Mammary epithelial cell (primary cell): ENCODE results near the gene FIGN.

Experiments
- EZH2 ChIP-seq: IDR thresholded peaks from 2 replicates; pipeline ENCODE4 v1.6.1; 2012; ENCODE audit warnings: low read length, inconsistent platforms, borderline replicate concordance
- TF ChIP-seq, protein P1 (sequence below), 2 donors: IDR thresholded peaks in 1 of 2; conservative IDR thresholded peaks in 1 of 2; 2 replicates each; pipeline ENCODE4 v1.5.1; 2011 to 2012; ENCODE audit warnings: inconsistent platforms in 2 of 2, low read length in 2 of 2, mild to moderate bottlenecking in 2 of 2, control low read depth in 1 of 2, low read depth in 1 of 2; ENCODE audit not compliant: insufficient read depth in 1 of 2; ENCODE audit errors: extremely low read depth in 1 of 2

GRCh38 chr2:163729636-163730273 is 6.1 kb downstream of the FIGN start:
- TF ChIP-seq EZH2, result no peak
- TF ChIP-seq, protein P1, sequence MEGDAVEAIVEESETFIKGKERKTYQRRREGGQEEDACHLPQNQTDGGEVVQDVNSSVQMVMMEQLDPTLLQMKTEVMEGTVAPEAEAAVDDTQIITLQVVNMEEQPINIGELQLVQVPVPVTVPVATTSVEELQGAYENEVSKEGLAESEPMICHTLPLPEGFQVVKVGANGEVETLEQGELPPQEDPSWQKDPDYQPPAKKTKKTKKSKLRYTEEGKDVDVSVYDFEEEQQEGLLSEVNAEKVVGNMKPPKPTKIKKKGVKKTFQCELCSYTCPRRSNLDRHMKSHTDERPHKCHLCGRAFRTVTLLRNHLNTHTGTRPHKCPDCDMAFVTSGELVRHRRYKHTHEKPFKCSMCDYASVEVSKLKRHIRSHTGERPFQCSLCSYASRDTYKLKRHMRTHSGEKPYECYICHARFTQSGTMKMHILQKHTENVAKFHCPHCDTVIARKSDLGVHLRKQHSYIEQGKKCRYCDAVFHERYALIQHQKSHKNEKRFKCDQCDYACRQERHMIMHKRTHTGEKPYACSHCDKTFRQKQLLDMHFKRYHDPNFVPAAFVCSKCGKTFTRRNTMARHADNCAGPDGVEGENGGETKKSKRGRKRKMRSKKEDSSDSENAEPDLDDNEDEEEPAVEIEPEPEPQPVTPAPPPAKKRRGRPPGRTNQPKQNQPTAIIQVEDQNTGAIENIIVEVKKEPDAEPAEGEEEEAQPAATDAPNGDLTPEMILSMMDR (conservative IDR thresholded peaks at IDR 0.05 in 1 of 2, IDR thresholded peaks at IDR 0.05 in 1 of 2; ENCODE audit: extremely low read depth in 1 of 2, insufficient read depth in 1 of 2, low read depth in 1 of 2, low read length in 2 of 2), result no peak
